Measurements from ENCODE around the gene DUSP2.

DNA sequence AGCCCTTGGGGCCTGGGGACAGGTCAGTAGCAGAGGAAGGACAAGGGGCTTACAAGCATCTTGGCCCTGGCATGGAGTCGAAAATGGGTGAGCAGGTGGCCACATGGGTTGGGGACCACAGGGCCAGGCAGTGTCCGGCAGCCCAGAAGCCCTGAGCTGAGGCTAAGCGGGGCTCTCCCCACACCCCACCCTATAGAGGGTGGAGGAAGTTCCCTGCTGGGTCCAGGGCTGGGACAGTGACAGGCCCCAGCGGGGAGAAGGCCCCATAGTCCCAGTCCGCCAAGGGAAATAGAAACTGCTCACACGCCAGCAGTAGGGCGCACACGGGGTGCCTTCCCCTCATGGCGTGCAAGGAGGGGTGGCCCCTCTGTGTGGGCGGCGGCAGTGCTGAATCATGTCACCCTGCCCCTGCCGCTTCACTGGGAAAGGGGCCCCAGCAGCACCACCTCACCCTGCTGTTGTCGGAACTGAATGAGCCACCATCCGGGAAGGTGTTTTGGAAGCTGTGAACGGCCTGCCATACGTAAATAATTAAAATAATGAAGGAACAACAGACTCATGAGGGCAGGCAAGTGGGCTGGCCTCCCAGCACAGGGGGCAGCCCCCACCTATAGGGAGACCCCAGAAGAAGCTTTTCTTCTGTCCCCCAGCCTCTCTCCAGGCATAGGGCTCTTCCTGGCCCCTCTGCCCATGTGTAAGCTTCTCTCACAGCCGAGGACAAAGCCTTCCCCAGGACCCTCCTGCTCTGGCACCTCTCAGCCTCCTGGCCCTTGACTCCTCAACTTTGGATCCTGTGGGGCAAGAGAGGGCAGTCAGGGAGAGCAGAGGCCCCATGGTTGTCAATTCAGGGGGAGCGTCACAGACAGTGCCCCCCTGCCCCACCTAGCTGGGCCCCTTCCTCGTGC is 12.7 kb upstream of the DUSP2 start:
- TF ChIP-seq TCF7L2 (IDR thresholded peaks at IDR 0.05; ENCODE audit: low read depth, low read length) (no peak), POLR2AphosphoS5 (IDR thresholded peaks at IDR 0.05; ENCODE audit: low read depth, low read length) (no peak), SIN3A (IDR thresholded peaks at IDR 0.05; ENCODE audit: borderline replicate concordance, insufficient read depth, low read depth, low read length) (no peak)
- TF ChIP-seq, protein P1, sequence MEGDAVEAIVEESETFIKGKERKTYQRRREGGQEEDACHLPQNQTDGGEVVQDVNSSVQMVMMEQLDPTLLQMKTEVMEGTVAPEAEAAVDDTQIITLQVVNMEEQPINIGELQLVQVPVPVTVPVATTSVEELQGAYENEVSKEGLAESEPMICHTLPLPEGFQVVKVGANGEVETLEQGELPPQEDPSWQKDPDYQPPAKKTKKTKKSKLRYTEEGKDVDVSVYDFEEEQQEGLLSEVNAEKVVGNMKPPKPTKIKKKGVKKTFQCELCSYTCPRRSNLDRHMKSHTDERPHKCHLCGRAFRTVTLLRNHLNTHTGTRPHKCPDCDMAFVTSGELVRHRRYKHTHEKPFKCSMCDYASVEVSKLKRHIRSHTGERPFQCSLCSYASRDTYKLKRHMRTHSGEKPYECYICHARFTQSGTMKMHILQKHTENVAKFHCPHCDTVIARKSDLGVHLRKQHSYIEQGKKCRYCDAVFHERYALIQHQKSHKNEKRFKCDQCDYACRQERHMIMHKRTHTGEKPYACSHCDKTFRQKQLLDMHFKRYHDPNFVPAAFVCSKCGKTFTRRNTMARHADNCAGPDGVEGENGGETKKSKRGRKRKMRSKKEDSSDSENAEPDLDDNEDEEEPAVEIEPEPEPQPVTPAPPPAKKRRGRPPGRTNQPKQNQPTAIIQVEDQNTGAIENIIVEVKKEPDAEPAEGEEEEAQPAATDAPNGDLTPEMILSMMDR (IDR thresholded peaks at IDR 0.05), result no peak
- TF ChIP-seq, protein P2, sequence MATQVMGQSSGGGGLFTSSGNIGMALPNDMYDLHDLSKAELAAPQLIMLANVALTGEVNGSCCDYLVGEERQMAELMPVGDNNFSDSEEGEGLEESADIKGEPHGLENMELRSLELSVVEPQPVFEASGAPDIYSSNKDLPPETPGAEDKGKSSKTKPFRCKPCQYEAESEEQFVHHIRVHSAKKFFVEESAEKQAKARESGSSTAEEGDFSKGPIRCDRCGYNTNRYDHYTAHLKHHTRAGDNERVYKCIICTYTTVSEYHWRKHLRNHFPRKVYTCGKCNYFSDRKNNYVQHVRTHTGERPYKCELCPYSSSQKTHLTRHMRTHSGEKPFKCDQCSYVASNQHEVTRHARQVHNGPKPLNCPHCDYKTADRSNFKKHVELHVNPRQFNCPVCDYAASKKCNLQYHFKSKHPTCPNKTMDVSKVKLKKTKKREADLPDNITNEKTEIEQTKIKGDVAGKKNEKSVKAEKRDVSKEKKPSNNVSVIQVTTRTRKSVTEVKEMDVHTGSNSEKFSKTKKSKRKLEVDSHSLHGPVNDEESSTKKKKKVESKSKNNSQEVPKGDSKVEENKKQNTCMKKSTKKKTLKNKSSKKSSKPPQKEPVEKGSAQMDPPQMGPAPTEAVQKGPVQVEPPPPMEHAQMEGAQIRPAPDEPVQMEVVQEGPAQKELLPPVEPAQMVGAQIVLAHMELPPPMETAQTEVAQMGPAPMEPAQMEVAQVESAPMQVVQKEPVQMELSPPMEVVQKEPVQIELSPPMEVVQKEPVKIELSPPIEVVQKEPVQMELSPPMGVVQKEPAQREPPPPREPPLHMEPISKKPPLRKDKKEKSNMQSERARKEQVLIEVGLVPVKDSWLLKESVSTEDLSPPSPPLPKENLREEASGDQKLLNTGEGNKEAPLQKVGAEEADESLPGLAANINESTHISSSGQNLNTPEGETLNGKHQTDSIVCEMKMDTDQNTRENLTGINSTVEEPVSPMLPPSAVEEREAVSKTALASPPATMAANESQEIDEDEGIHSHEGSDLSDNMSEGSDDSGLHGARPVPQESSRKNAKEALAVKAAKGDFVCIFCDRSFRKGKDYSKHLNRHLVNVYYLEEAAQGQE (IDR thresholded peaks at IDR 0.05; ENCODE audit: insufficient read depth in 1 of 2, low read depth in 2 of 2, low read length in 1 of 2), result no peak

Measured in Panc1 (cell line).